GM11168 (cell line): ENCODE measurements around the gene ANAPC4.
"Not testable (repeated sequence)": the region's sequence is repeated elsewhere in the genome, so short reads cannot be mapped to it uniquely, and the experiment has no call there.

Source experiments
- in situ Hi-C: fragments of 300-500 bp; cut with MboI; formaldehyde crosslinking; loops from one replicate; pipeline ENCODE4 v1.12.0; 2022; ENCODE audit warnings: low sequenced_read_pairs; ENCODE audit not compliant: unreplicated experiment

Gene ANAPC4, protein sequence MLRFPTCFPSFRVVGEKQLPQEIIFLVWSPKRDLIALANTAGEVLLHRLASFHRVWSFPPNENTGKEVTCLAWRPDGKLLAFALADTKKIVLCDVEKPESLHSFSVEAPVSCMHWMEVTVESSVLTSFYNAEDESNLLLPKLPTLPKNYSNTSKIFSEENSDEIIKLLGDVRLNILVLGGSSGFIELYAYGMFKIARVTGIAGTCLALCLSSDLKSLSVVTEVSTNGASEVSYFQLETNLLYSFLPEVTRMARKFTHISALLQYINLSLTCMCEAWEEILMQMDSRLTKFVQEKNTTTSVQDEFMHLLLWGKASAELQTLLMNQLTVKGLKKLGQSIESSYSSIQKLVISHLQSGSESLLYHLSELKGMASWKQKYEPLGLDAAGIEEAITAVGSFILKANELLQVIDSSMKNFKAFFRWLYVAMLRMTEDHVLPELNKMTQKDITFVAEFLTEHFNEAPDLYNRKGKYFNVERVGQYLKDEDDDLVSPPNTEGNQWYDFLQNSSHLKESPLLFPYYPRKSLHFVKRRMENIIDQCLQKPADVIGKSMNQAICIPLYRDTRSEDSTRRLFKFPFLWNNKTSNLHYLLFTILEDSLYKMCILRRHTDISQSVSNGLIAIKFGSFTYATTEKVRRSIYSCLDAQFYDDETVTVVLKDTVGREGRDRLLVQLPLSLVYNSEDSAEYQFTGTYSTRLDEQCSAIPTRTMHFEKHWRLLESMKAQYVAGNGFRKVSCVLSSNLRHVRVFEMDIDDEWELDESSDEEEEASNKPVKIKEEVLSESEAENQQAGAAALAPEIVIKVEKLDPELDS

DNA sequence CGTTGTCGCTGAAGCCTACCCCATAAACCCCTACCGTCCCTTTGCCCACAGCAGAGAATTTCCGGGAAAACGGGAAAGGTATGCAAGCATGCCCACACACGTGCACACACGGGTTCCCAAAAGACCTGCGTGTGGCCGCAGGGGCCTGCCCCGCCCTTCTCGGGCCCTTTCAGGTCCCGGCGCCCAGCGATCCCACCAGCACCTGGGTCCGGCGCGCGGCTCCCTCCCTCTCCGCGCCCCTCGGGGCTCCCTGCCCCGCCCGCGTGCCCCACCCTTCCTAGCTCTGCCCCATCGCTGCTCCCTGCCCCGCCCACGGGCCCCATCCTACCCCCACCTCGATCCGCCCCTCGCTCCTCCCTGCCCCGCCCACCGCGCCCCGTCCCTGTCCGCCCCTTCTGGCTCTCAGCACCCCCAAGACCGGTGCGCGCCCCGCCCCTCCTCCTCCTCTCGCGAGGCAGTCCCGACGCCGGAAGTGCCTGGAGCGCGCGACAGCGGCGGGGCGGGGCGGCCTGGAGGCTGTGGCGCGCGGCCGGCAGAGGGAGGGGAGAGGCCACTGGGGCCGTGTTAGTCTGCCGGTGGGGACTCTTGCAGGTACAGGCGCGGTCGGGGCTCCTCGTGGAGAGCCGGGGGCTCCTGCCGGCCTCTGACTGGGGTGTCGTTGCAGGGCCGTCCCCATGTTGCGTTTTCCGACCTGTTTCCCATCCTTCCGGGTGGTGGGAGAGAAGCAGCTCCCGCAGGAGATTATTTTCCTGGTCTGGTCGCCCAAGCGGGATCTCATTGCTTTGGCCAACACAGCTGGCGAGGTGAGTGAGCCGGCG is at the start of gene ANAPC4:
TSS of gene ANAPC4 (plus strand) at position 510 of the 818 bp plus-strand sequence. CDS start at position 675, 165 bp downstream.
- in situ Hi-C loops = no loop called here

DNA sequence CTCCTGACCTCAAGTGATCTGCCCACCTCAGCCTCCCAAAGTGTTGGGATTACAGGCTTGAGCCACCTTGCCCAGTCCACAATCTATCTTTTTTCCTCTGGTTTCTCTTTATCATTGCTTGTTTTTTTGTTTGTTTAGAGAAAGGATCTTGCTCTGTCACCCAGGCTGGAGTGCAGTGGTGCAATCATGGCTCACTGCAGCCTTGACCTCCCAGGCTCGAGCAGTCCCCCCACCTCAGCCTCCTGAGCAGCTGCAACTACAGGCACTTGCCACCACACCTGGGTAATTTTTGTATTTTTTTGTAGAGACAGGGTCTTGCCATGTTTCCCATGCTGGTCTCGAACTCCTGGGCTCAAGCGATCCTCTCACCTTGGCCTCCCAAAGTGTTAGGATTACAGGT is 48.6 kb upstream of the ANAPC4 start:
- in situ Hi-C loops = not testable (repeated sequence)

DNA sequence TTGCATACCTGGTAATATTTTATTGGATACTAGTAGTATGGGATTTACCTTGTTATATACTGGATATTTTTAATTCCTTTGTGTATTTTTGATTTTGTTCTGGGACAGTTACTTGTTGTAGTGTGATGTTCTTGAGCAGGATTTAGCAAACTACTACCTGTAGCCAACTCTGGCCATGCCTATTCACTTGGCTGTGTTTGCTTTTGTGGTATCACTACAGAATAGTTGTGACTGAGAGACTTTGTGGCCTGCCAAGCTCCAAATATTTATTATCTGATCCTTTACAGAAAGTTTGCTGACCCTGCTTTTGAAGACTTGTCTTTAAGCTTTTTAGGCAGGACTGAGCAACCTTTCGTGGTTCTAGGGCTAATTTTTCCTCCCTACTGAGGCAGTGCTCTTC is 46.7 kb upstream of the ANAPC4 start:
- in situ Hi-C loops = no loop called here

DNA sequence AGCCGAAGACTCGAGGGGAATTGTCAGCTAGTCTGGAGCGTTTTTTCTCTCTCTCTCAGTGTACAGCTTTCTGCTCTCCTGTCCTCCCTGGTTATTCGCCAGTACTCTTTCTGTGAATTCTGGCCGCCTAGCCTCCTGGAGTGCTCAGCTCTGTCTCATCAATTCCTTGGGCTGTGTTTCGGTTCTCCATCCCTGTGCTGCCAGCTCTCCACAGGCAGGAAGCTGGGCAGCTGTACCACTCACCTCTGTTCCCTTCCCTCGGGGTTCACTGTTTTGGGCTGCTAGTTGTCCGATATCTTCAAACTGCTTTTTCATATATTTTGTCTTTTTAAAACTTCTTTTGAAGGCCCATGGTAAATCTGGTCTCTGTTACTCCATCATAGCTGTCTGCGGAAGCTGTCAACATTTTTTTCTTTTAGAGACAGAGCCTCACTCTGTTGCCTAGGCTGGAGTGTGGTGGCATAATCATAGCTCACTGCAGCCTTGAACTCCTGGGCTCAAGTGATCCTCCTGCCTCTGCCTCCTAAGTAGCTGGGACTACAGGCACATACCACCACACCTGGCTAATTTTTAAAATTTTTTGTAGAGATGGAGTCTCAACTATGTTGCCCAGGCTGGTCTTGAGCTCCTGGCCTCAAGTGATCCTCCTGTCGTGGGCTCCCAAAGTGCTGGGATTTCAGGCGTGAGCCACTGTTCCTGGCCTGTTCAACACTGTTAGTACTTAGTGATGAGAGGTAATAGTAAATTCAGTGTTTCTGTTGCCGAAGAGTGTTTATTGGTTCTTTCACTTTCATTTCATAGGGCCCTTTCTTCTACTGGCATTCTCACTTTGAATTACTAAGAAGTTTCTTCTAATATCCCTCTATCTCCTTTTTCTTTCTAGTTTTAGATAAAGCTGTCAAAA is 45.9 kb upstream of the ANAPC4 start:
- in situ Hi-C loops = no loop called here

DNA sequence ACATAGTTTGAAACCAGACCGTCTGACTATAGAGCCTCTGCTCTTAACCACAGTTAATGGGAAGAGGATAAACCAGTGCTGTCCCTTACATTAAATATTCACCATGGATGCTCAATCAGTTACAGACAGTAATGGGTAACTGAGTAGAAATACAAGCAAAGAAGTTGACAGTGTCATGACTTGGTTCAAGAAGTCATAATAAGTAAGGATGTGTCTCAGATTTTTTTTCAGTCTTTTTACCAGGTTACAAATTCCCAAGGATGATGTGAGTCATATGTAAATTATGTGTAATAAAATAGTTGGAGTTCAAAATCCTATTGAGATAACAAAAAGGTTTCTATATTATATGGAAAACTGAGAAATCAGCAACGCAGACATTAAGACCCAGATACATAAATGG is 33.4 kb upstream of the ANAPC4 start:
- in situ Hi-C loops = no loop called here

DNA sequence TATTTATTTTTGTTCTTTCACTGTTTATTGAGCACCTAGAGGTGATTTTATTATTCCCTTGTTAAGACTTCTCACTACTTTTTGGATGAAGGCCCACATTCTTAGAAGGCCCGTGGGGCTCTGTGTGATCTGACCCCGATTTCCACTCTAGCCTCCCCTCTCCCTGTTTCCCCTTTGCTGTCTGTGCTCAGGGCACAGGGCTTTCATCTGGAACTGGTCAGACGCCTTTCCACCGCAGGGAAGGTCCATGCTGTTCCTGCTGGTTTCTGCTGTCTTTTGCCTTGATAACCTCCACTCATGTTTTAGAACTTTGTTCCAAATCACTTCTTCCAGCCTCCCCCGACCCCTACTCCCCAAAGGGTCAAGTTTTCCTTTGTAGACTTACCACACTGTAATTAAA is 31.3 kb upstream of the ANAPC4 start:
- in situ Hi-C loops = no loop called here

DNA sequence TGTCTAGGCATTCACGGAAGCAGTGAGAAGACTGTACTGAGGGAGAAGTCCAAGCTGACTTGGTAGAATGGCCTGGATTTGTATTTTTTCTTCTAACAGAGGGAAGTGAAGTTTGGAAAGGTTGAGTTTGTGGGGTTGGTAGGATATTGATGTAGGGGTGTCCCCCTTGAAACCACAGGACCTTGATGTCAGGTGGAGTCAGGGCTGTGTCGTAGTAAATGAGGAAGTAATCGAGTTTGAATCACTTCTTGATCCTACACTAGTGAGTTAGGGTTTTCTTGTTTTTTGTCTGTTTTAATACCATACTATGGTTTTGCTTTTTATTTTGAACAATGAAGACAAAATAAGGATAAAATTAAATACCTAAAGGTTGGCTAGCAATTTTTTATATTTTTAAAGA is 30.1 kb upstream of the ANAPC4 start:
- in situ Hi-C loops = no loop called here

DNA sequence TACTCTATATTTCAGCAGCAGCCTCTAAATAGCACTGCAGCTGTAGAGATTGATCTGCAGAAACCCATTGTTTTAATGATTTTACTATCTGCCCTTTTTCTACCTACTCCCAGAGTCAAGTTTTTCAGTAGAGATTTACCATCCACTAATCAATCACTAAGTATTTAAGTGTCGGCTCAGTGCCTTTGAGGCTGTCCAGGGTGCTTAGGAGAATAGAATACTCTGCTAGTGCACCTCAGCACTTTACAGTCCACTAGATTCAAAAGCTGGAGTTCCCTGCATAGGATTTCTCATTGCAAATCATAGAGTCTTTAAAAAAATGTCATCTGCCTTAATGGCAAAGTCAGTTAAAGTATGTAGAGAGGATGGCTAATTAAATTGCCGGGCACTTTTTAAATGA is 29.6 kb upstream of the ANAPC4 start:
- in situ Hi-C loops = no loop called here

DNA sequence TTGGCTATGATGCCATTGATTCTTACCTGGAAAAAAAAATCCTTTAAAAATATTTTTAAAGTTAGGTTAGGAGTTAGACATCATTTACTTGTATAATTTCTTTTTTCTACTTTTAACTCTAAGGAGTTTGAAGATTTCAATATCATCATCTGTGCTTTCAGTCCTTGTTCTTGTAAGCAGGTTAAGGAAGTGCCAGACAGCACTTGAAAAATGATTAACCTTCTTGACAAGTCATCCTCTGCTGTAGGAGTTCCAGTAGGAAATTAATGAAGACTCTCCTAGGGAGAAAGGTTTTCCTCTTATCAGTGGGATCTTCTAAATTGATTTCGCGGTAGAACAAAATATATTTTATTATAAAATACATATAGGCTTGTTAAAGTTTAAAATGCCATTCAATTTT is 29.1 kb upstream of the ANAPC4 start:
- in situ Hi-C loops = no loop called here

DNA sequence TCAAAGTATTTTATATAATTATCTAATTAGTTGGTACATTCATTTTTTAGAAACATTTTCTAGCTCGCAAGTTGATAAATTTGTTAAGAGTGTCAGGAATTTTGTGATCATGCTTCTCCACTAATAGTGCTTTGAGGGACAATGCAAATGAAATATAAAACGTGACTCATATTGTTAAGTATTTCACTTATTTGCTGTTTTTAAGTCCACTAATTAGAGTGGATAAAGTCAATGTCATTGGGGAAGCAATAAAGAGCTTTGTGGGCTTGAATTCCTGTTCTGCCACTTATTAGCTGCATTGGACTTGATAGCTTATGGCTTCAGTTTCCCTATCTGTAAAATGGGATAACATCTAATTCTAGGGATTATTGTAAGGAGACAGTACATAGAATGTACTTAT is 26.5 kb upstream of the ANAPC4 start:
- in situ Hi-C loops = no loop called here

DNA sequence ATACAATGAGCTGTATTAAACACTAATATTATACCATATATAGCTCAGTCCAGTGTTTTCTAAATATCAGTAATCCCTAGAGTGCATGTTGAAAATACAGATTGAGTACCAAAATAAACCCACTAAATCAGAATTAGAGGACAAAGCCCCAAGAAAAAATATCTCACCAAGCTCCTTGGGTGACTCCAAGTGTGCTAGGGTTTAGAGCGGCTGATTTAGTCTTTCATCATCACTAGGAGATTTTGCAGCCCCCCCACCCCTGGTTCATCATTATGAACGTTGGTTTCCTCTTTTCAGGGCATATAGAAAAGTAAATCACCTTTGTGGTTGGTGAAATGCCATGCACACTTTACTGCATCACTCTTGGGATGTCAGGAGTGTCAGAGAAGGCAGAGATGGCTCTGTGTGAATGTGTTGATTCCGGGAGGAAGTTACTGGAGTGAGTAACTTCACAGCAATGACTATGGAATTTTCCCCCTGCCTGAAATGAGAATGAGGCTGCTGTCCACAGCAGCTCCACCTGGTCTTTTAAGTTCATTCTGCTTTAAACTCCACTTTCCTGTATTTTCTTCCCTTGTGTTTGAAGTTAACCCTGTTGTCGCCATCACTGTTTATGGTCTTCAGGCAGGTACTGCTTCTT is 25.2 kb upstream of the ANAPC4 start:
- in situ Hi-C loops = no loop called here

DNA sequence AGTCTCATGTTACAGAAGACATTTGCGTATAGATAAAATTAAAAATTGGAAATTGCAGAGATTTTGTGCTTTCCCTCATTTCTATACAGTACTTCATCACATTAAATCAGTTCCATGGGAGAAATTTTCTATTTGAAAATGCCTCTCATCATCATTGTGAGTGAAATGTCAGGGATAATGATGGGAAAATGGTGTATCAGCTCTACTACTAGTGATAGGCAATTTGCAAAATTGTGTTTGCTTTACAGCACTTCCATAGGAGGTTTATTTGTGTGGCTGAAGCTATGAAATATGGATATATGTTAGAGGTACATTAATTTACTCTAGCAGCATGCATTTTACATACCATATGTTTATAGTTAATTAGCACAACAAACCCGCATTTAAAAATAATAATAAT is 21.0 kb upstream of the ANAPC4 start:
- in situ Hi-C loops = no loop called here

DNA sequence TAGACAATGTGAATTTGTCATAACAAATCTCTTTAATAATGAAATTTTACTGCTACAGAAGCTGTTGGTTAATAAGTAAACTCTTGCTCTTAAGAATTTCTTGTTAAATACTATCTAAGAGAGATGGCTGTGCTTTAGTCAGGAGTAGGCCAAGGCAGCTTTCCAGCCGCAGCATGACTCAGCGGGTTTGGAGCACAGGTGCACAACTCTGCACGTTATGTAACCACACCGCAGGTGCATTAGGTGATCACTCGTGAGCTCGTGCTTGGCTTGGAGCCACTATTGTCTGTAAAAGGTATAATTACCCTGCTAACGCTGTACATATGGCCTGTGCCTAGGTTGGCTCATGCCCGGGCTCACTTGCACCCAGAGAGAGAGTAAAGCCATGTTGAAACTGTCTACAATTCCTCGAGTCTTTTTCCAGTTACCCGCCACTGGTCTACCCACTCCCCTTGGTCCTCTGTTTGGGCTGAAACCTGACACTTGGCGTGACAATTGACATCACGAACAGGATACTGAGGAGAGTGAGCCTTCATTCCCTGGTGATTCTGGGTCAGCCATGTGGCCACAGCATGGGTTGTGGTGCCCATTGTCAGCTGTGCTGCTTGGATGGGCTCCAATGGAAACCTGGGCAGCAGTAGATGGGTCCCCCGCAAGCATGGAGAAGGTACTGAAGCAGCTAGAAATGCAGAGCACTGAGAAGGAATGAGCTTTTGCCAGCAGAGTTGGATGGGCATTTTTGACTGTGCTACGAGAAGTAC is 18.4 kb upstream of the ANAPC4 start:
- in situ Hi-C loops = no loop called here

DNA sequence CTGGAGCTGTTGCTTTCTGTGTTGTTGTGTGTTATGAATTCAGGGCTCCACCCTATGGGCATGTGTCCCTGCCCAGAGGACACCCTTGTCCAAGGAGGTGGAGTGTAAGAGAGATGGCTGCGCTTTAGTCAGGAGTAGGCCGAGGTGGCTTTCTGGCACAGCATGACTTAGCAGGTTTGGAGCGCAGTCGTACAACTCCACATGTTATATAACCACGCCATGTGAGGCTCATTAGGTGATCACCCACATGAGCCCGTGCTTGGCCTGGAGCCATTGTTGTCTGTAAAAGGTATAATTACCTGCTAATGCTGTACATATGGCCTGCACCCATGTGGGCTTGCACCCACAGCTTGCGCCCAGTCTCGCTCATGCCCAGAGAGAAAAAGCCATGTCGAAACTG is 15.8 kb upstream of the ANAPC4 start:
- in situ Hi-C loops = no loop called here

DNA sequence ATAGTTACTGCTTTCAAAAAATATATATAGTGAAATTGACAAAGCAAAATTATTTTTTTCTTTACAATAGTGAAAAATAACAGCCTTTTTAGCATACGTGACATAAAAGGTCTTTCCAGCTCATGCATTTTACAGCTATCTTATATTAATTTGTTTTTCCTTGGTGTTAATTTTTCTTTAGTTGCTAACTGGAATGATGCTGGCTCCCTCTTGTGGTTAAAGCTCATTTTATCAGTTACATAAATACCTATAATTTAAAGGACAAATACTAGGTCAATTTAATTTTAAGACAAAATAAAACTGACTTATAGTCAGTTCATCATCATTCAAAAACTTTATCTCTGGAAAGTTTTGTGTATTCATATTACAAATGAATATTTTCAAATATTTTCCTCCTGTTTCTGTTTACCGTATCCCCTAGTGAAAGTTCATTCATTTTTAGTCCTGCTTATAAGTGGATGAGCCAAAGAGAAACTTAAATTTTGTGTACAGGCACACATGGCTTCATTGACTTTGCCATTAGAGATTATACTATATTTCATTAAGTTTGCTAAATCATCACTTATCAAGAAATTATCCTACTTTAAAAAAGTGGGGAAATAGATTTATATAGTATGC is 9.9 kb upstream of the ANAPC4 start:
- in situ Hi-C loops = loop anchor here (5.0 kb wide), 1 partner anchor 185 kb away; no protein-coding TSS in a partner anchor

DNA sequence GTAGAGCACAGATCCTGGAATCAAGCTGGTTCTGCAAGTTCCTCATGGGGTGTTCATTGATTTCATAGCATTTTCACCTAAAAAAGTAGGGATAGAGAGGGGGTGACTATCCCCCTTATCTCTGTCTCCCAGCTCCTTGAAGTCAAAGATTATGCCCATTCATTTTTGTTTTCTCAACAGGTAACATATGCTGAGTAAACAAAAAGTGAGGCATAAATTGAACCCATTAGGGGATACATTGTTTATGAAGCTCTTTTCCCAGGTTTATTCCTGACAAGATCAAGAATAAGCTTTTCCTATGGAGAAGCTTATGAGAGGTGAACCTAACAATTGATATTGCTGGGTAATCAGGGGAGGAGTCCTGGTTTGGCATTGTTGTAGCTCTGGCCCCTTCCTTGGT is 9.2 kb upstream of the ANAPC4 start:
- in situ Hi-C loops = loop anchor here (5.0 kb wide), 1 partner anchor 186 kb away; no protein-coding TSS in a partner anchor

DNA sequence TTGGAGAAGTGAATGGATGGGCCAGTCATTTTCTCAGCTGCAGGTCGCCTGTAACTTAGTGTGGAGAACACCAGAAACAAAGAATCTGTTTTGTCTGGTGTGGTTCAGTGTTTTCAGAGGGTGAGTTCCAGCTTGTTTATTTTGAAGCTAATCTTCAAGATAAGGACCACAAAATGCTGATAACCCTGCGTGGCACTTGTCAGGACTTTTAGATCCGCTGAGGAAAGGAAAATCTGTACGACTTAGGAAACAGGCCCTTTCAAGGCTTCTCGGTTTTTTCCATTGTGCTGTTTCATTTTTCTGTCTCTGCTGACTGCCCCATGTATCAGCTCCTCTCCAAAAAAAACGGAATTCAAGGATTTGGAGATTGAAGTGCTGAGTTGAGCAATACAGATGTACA is 8.7 kb upstream of the ANAPC4 start:
- in situ Hi-C loops = loop anchor here (5.0 kb wide), 1 partner anchor 186 kb away; no protein-coding TSS in a partner anchor

DNA sequence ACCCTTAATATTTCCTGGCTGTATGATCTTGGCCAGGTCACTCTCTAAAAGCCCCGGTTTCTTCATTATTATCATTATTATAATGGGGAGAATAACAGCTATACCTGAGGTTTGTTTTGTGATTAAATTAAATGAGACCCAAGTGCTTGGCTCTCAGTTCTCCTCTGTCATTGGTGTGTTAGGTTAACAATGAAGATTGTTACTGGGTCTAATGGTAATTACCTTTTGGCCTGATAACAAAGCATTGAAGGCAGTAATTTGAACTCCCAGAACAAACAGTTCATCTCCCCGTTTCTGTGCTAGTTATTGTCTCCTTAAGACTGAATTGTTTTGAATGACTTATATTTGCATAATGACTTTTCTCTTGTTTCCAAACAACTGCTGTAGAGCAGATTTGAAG is 6.8 kb upstream of the ANAPC4 start:
- in situ Hi-C loops = no loop called here
